Measurements from ENCODE around the gene TSPAN15.

The TSPAN15 gene

GRCh38 chr10:69418052-69418752, 33.1 kb upstream of the TSPAN15 start:
- H2AFZ ChIP-seq (ENCODE audit: low read depth, low read length): no peak overlapping the region
- TF ChIP-seq CTCF (IDR thresholded peaks at IDR 0.05; ENCODE audit: borderline replicate concordance, extremely low read depth, low read length, poor library complexity, severe bottlenecking) (no peak), EZH2 (IDR thresholded peaks at IDR 0.05; ENCODE audit: borderline replicate concordance, low read depth, low read length, severe bottlenecking) (no peak)
- no peaks in the 10 kb centered on the region for H3K9me3 ChIP-seq (ENCODE audit: insufficient read depth, low read length, severe bottlenecking)
- no peak overlapping the region for H3K27ac ChIP-seq (ENCODE audit: low read length)
- no peak overlapping the region for H3K9ac ChIP-seq (ENCODE audit: low read depth, low read length)
- ATAC-seq (ENCODE audit: insufficient read depth, low read depth) (no peak), DNase-seq (no peak)
- no peaks in the 10 kb centered on the region for H3K36me3 ChIP-seq (ENCODE audit: insufficient read depth, low read length)
- H3K4me3 ChIP-seq (ENCODE audit: low read depth in 1 of 2, low read length in 2 of 2): no peak overlapping the region
- H4K20me1 ChIP-seq (ENCODE audit: insufficient read depth, low read length): no peaks in the 10 kb centered on the region
- no peaks in the 10 kb centered on the region for H3K27me3 ChIP-seq (ENCODE audit: insufficient read depth, low read length, poor library complexity)
- H3K79me2 ChIP-seq (ENCODE audit: insufficient read depth, low read length): no peaks in the 10 kb centered on the region
- H3K4me1 ChIP-seq (ENCODE audit: insufficient read depth, low read length): no peaks in the 10 kb centered on the region
- no peak overlapping the region for H3K4me2 ChIP-seq (ENCODE audit: insufficient read depth, low read length)

GRCh38 chr10:69419096-69419743, 32.0 kb upstream of the TSPAN15 start:
- H3K27me3 ChIP-seq (ENCODE audit: insufficient read depth, low read length, poor library complexity): no peaks in the 10 kb centered on the region
- no peak for ATAC-seq (ENCODE audit: insufficient read depth, low read depth)
- H3K4me3 ChIP-seq (ENCODE audit: low read depth in 1 of 2, low read length in 2 of 2): no peak overlapping the region

GRCh38 chr10:69419744-69420126, 31.5 kb upstream of the TSPAN15 start:
- Histone ChIP-seq H3K36me3 (ENCODE audit: insufficient read depth, low read length) (no peaks in the 10 kb centered on the region), H3K4me3 (ENCODE audit: low read depth in 1 of 2, low read length in 2 of 2) (no peak overlapping the region), H3K27ac (ENCODE audit: low read length) (no peak overlapping the region), H3K4me1 (ENCODE audit: insufficient read depth, low read length) (no peaks in the 10 kb centered on the region), H4K20me1 (ENCODE audit: insufficient read depth, low read length) (no peaks in the 10 kb centered on the region), H2AFZ (ENCODE audit: low read depth, low read length) (no peak overlapping the region), H3K79me2 (ENCODE audit: insufficient read depth, low read length) (no peaks in the 10 kb centered on the region), H3K9ac (ENCODE audit: low read depth, low read length) (no peak overlapping the region), H3K4me2 (ENCODE audit: insufficient read depth, low read length) (no peak overlapping the region), H3K9me3 (ENCODE audit: insufficient read depth, low read length, severe bottlenecking) (no peaks in the 10 kb centered on the region), H3K27me3 (ENCODE audit: insufficient read depth, low read length, poor library complexity) (no peaks in the 10 kb centered on the region)
- DNase-seq (no peak), ATAC-seq (ENCODE audit: insufficient read depth, low read depth) (no peak)
- no peak for TF ChIP-seq CTCF (IDR thresholded peaks at IDR 0.05; ENCODE audit: borderline replicate concordance, extremely low read depth, low read length, poor library complexity, severe bottlenecking)
- TF ChIP-seq EZH2 (IDR thresholded peaks at IDR 0.05; ENCODE audit: borderline replicate concordance, low read depth, low read length, severe bottlenecking): no peak

More at GRCh38 chr10:69419096-69419743, 32.0 kb upstream of the TSPAN15 start:
- DNase-seq: no peak
- TF ChIP-seq EZH2 (IDR thresholded peaks at IDR 0.05; ENCODE audit: borderline replicate concordance, low read depth, low read length, severe bottlenecking) (no peak), CTCF (IDR thresholded peaks at IDR 0.05; ENCODE audit: borderline replicate concordance, extremely low read depth, low read length, poor library complexity, severe bottlenecking) (no peak)
- H3K9ac ChIP-seq (ENCODE audit: low read depth, low read length): no peak overlapping the region
- H3K36me3 ChIP-seq (ENCODE audit: insufficient read depth, low read length): no peaks in the 10 kb centered on the region
- H3K27ac ChIP-seq (ENCODE audit: low read length): no peak overlapping the region
- no peak overlapping the region for H3K4me2 ChIP-seq (ENCODE audit: insufficient read depth, low read length)
- no peaks in the 10 kb centered on the region for H3K4me1 ChIP-seq (ENCODE audit: insufficient read depth, low read length)
- H2AFZ ChIP-seq (ENCODE audit: low read depth, low read length): no peak overlapping the region
- no peaks in the 10 kb centered on the region for H3K9me3 ChIP-seq (ENCODE audit: insufficient read depth, low read length, severe bottlenecking)
- H3K79me2 ChIP-seq (ENCODE audit: insufficient read depth, low read length): no peaks in the 10 kb centered on the region
- no peaks in the 10 kb centered on the region for H4K20me1 ChIP-seq (ENCODE audit: insufficient read depth, low read length)

All from DND-41 (cell line).